SH-SY5Y (cell line): ENCODE results near the gene ZNF749.

Experiments
- GATA2 ChIP-seq: IDR thresholded peaks from 2 replicates; pipeline ENCODE4 v1.6.1; 2011; ENCODE audit warnings: mild to moderate bottlenecking, low read depth, low read length
- GATA3 ChIP-seq: IDR thresholded peaks from 2 replicates; pipeline ENCODE4 v1.6.1; 2011; ENCODE audit warnings: low read depth, mild to moderate bottlenecking, low read length, moderate library complexity

DNA sequence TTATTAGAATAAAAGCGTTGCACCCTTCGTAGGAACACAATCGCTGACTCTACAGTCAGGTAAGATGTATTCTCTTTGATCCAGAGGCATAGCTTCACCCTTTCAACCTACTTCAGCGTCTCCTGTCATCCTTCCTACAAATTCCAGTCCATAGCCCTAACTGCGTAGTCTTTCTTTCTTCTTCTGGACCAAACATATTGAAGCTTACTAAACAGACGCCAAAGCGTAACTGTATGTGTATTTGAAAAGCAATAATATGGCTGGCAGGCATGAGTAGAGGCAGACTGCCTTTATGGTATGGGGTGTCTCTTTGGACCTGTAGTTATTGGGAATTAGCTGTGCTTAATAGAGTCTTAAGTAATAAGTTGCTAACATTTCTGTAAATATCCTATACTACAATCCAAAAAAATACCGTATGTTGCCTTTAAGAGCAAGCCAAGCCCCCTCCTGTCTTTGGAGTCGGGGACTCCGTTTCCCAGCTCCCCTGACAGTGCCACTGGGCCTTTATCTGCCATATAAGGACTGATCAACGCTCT lies 45.9 kb upstream of the ZNF749 start:
- TF ChIP-seq GATA3, result no peak
- TF ChIP-seq GATA2, result no peak
